ENCODE results near the gene CDC73.
"Not testable (repeated sequence)": the region's sequence is repeated elsewhere in the genome, so short reads cannot be mapped to it uniquely, and the experiment has no call there.

The CDC73 gene

GRCh38 chr1:193185211-193185610, 63.4 kb downstream of the CDC73 start:
- no peak for TF ChIP-seq CTCF (IDR thresholded peaks at IDR 0.05)
- H3K4me3 ChIP-seq (ENCODE audit: low read depth, low read length): no peak overlapping the region
- peaks cover 3% of the 10 kb centered on the region for H3K79me2 ChIP-seq
- no peak overlapping the region for H2AFZ ChIP-seq
- H3K27ac ChIP-seq: no peak overlapping the region
- H3K9me3 ChIP-seq (ENCODE audit: control insufficient read depth, low read length): no peaks in the 10 kb centered on the region
- H3K9ac ChIP-seq: no peak overlapping the region
- H3K4me2 ChIP-seq (ENCODE audit: low read length): no peak overlapping the region
- no peaks in the 10 kb centered on the region for H3K36me3 ChIP-seq (ENCODE audit: control insufficient read depth, insufficient read depth, low read length)
- H3K4me1 ChIP-seq: no peaks in the 10 kb centered on the region
- no peaks in the 10 kb centered on the region for H3K27me3 ChIP-seq (ENCODE audit: control insufficient read depth, insufficient read depth, low read length)

- no peaks in the 10 kb centered on the region for H3K4me1 ChIP-seq
- no peak within 1 kb of the TSS for H3K4me3 ChIP-seq (ENCODE audit: low read depth, low read length)
These were observed 64.3 kb downstream of the CDC73 start, which contains the start of gene B3GALT2 for GRCh38 chr1:193185901-193186731. Gene B3GALT2 (minus strand): TSS chr1:193186613. CDS start chr1:193181562, 5,051 bp downstream.

GRCh38 chr1:193187114-193187513, 65.3 kb downstream of the CDC73 start:
- Histone ChIP-seq H3K27ac (no peak overlapping the region), H3K9ac (no peak overlapping the region), H3K4me1 (no peaks in the 10 kb centered on the region), H3K79me2 (peaks cover 4% of the 10 kb centered on the region), H3K4me2 (ENCODE audit: low read length) (no peak overlapping the region), H3K36me3 (ENCODE audit: control insufficient read depth, insufficient read depth, low read length) (no peaks in the 10 kb centered on the region), H3K9me3 (ENCODE audit: control insufficient read depth, low read length) (no peaks in the 10 kb centered on the region), H2AFZ (no peak overlapping the region), H3K4me3 (ENCODE audit: low read depth, low read length) (no peak overlapping the region), H3K27me3 (ENCODE audit: control insufficient read depth, insufficient read depth, low read length) (no peaks in the 10 kb centered on the region)
- no peak for TF ChIP-seq CTCF (IDR thresholded peaks at IDR 0.05)

More at GRCh38 chr1:193185901-193186731, 64.3 kb downstream of the CDC73 start, which contains the start of gene B3GALT2:
- Histone ChIP-seq H3K36me3 (ENCODE audit: control insufficient read depth, insufficient read depth, low read length) (no peaks in the 10 kb centered on the region), H3K4me2 (ENCODE audit: low read length) (peak within 1 kb of the TSS; percentile 8), H3K27ac (peak within 1 kb of the TSS; percentile 17), H3K79me2 (peaks cover 3% of the 10 kb centered on the region), H2AFZ (no peak within 1 kb of the TSS), H3K9ac (no peak within 1 kb of the TSS), H3K27me3 (ENCODE audit: control insufficient read depth, insufficient read depth, low read length) (no peaks in the 10 kb centered on the region), H3K9me3 (ENCODE audit: control insufficient read depth, low read length) (no peaks in the 10 kb centered on the region)
- no peak for TF ChIP-seq CTCF (IDR thresholded peaks at IDR 0.05)

GRCh38 chr1:193188915-193189314, 67.1 kb downstream of the CDC73 start:
- H3K36me3 ChIP-seq (ENCODE audit: control insufficient read depth, insufficient read depth, low read length); H3K9ac ChIP-seq; H3K4me1 ChIP-seq; H2AFZ ChIP-seq; H3K4me3 ChIP-seq (ENCODE audit: low read depth, low read length); H3K27ac ChIP-seq; H3K4me2 ChIP-seq (ENCODE audit: low read length); H3K9me3 ChIP-seq (ENCODE audit: control insufficient read depth, low read length); H3K27me3 ChIP-seq (ENCODE audit: control insufficient read depth, insufficient read depth, low read length): not testable (repeated sequence)
- H3K79me2 ChIP-seq: peaks cover 10% of the 10 kb centered on the region

- Histone ChIP-seq H3K36me3 (ENCODE audit: control insufficient read depth, insufficient read depth, low read length) (no peaks in the 10 kb centered on the region), H3K79me2 (peaks cover 10% of the 10 kb centered on the region), H3K4me3 (ENCODE audit: low read depth, low read length) (no peak overlapping the region), H3K4me1 (no peaks in the 10 kb centered on the region), H3K27ac (no peak overlapping the region), H3K9ac (no peak overlapping the region), H3K4me2 (ENCODE audit: low read length) (no peak overlapping the region), H2AFZ (no peak overlapping the region), H3K9me3 (ENCODE audit: control insufficient read depth, low read length) (no peaks in the 10 kb centered on the region), H3K27me3 (ENCODE audit: control insufficient read depth, insufficient read depth, low read length) (no peaks in the 10 kb centered on the region)
- TF ChIP-seq CTCF (IDR thresholded peaks at IDR 0.05): no peak
These were observed 67.7 kb downstream of the CDC73 start for GRCh38 chr1:193189442-193190095.
